HepG2 (cell line): Measurements from ENCODE around the gene HTR2A. TPM values are rescaled to one million over a fixed set of nuclear protein-coding genes. Genes with fewer than 3 reads are reported as not detected.

Source experiments
- ATAC-seq: fragments of 200-7000 bp; cut with Tn5 transposase; 3 replicates; pipeline ENCODE4 v1.9.1; 2020; ENCODE audit warnings: mild to moderate bottlenecking, moderate library complexity
- BruUV-seq: library from RNA; stranded (reverse); fragments of 400-500 nt; replicated peaks from 2 replicates; lab custom pipeline; 2021; lab: Mats Ljungman, UMichigan
- CTCF ChIA-PET: fragments of 300-600 bp; formaldehyde crosslinking; extraction: SDS; loops from one replicate; lab custom pipeline; 2021; ENCODE audit warnings: low total read pairs, inconsistent platforms, low intra/inter-chr PET ratio; lab: Yijun Ruan, JAX
- POLR2A ChIA-PET: fragments of 350-600 bp; sonication (Branson Sonifier 250); formaldehyde crosslinking; loops from one replicate; lab custom pipeline; 2020; ENCODE audit warnings: antibody characterized with exemption, inconsistent platforms; lab: Yijun Ruan, JAX
- DNase-seq: peaks from one replicate; pipeline ENCODE4 v3.0.0-alpha.2; 2015; ENCODE audit warnings: low spot score
- FAIRE-seq: peaks from 3 replicates; lab custom pipeline; 2011; peaks lifted over from hg19 to GRCh38; lab: Jason Lieb, UNC
- H2AFZ ChIP-seq: one replicate; pipeline ENCODE4 v1.6.1; 2011; ENCODE audit warnings: low read length, inconsistent platforms
- H3K27ac ChIP-seq: fragments of 300-600 bp; 3 replicates; pipeline ENCODE4 v1.8.0; 2011; ENCODE audit warnings: mixed run types, mild to moderate bottlenecking, mixed read lengths, low read length, inconsistent platforms; ENCODE audit not compliant: insufficient read depth; ENCODE audit errors: extremely low read length
- H3K27me3 ChIP-seq, 2 experiments: fragments of 200-600 bp in 1 of 2; 2 replicates in 1 of 2; 3 replicates in 1 of 2; pipeline versions ENCODE4 v1.6.0 to v1.8.0; 2011; ENCODE audit warnings: low read length in 2 of 2, mild to moderate bottlenecking in 2 of 2, moderate library complexity in 2 of 2, inconsistent platforms in 1 of 2; ENCODE audit not compliant: insufficient read depth in 2 of 2, control insufficient read depth in 1 of 2
- H3K36me3 ChIP-seq, 2 experiments: fragments of 200-600 bp in 1 of 2; replicated peaks in 1 of 2; 2 replicates in 1 of 2; 3 replicates in 1 of 2; pipeline versions ENCODE4 v1.5.1 to v1.8.0; 2011; ENCODE audit warnings: low read length in 2 of 2, inconsistent platforms in 1 of 2; ENCODE audit not compliant: insufficient read depth in 2 of 2, control insufficient read depth in 1 of 2
- H3K4me1 ChIP-seq: 2 replicates; pipeline ENCODE4 v1.5.1; 2012; ENCODE audit warnings: low read length, inconsistent platforms; ENCODE audit not compliant: insufficient read depth
- H3K4me2 ChIP-seq: 2 replicates; pipeline ENCODE4 v1.6.0; 2011; ENCODE audit warnings: low read depth, low read length, inconsistent platforms
- H3K4me3 ChIP-seq, 3 experiments: fragments of 200-600 bp in 1 of 3; sonication (generic), shearing (Covaris generic) in 1 of 3; replicated peaks in 1 of 3; 2 replicates each; pipeline ENCODE4 v1.5.1; 2011 to 2016; ENCODE audit warnings: low read length in 3 of 3, inconsistent platforms in 2 of 3, low read depth in 2 of 3, mild to moderate bottlenecking in 2 of 3, control low read depth in 1 of 3, mixed read lengths in 1 of 3; ENCODE audit not compliant: insufficient read depth in 1 of 3
- H3K79me2 ChIP-seq: one replicate; pipeline ENCODE4 v1.6.1; 2011; ENCODE audit warnings: low read length, inconsistent platforms; ENCODE audit not compliant: insufficient read depth
- H3K9ac ChIP-seq: 2 replicates; pipeline ENCODE4 v1.6.0; 2011; ENCODE audit warnings: mild to moderate bottlenecking, low read depth, low read length, inconsistent platforms; ENCODE audit not compliant: insufficient read depth
- H3K9me3 ChIP-seq: 2 replicates; pipeline ENCODE4 v1.5.1; 2012; ENCODE audit warnings: mild to moderate bottlenecking, low read length
- H4K20me1 ChIP-seq: 2 replicates; pipeline ENCODE4 v1.6.0; 2011; ENCODE audit warnings: inconsistent platforms, mild to moderate bottlenecking, low read length, moderate library complexity; ENCODE audit not compliant: insufficient read depth
- ELF1 ChIP-seq: sonication (generic); formaldehyde crosslinking; IDR thresholded peaks from 2 replicates; pipeline ENCODE4 v1.4.0; 2020; ENCODE audit warnings: missing genetic modification reagents
- ELF4 ChIP-seq: sonication (generic); formaldehyde crosslinking; IDR thresholded peaks from 2 replicates; pipeline ENCODE4 v1.5.0; 2020; ENCODE audit warnings: missing genetic modification reagents, mild to moderate bottlenecking, moderate library complexity, borderline replicate concordance
- LCORL ChIP-seq, 2 experiments: fragments of 450-650 bp in 1 of 2; sonication (generic) in 1 of 2; formaldehyde crosslinking in 1 of 2; IDR thresholded peaks; 2 replicates each; pipeline versions ENCODE4 v1.5.0 to v1.6.1; 2017 to 2020; ENCODE audit warnings: antibody characterized with exemption in 1 of 2, missing genetic modification reagents in 1 of 2
- PHF8 ChIP-seq: sonication (generic); formaldehyde crosslinking; IDR thresholded peaks from 2 replicates; pipeline ENCODE4 v1.5.0; 2020; ENCODE audit warnings: missing genetic modification reagents
- RFX5 ChIP-seq: IDR thresholded peaks from 2 replicates; pipeline ENCODE4 v1.6.1; 2011; ENCODE audit warnings: low read depth, low read length, improper control_type of control experiment
- RFXANK ChIP-seq: IDR thresholded peaks from 2 replicates; pipeline ENCODE4 v1.6.1; 2016
- SNRNP70 ChIP-seq: fragments of 200-400 bp; formaldehyde crosslinking; IDR thresholded peaks from 2 replicates; pipeline ENCODE4 v1.6.1; 2017; ENCODE audit warnings: mild to moderate bottlenecking, low read depth, low read length, moderate library complexity
- SSRP1 ChIP-seq: IDR thresholded peaks from 2 replicates; pipeline ENCODE4 v1.6.1; 2016; ENCODE audit warnings: control low read depth
- ZBTB38 ChIP-seq: sonication (generic); formaldehyde crosslinking; IDR thresholded peaks from 2 replicates; pipeline ENCODE4 v1.5.1; 2020; ENCODE audit warnings: mild to moderate bottlenecking, missing genetic modification reagents
- ZBTB44 ChIP-seq: sonication (generic); formaldehyde crosslinking; IDR thresholded peaks from 2 replicates; pipeline ENCODE4 v1.4.0; 2020; ENCODE audit warnings: missing genetic modification reagents
- ZNF18 ChIP-seq: sonication (generic); formaldehyde crosslinking; IDR thresholded peaks from 2 replicates; pipeline ENCODE4 v1.8.0; 2022; ENCODE audit warnings: mild to moderate bottlenecking, missing genetic modification reagents; ENCODE audit not compliant: insufficient replicate concordance
- ZNF609 ChIP-seq: sonication (generic); formaldehyde crosslinking; IDR thresholded peaks from 2 replicates; pipeline ENCODE4 v1.4.0; 2020; ENCODE audit warnings: mild to moderate bottlenecking, missing genetic modification reagents, borderline replicate concordance
- WGBS: methylation state at CpG from one replicate; pipeline ENCODE4 v1.1.6; 2017; ENCODE audit warnings: low lambda C conversion rate; 5-methylcytosine and 5-hydroxymethylcytosine counted together
- in situ Hi-C: cut with HindIII; loops from 2 replicates; pipeline ENCODE4 v1.10.0; 2017; ENCODE audit warnings: low pct_unique_long_range_greater_than_20kb; ENCODE audit not compliant: extremely low pct_ligation_motif_present
- intact Hi-C: fragments of 100-400 bp; cut with micrococcal nuclease; formaldehyde crosslinking; loops from one replicate; pipeline ENCODE4 v1.10.0; 2022; ENCODE audit not compliant: unreplicated experiment
- polyA plus RNA-seq, 8 experiments: library from polyadenylated mRNA; depleted of rRNA in 3 of 8; stranded (reverse) in 7 of 8; unstranded in 1 of 8; fragments of >200 nt; fragmentation: Illumina TruSeq in 4 of 8; extraction: Trizol in 4 of 8; gene quantifications; 2 replicates each; pipeline versions ENCODE4 v1.2.1 to v1.2.3, GENCODE V29; 2011 to 2016; ENCODE audit warnings: low read depth in 4 of 8, missing spikeins in 1 of 8, mixed read lengths in 1 of 8; ENCODE audit not compliant: insufficient read depth in 1 of 8
- total RNA-seq, 5 experiments: library from RNA; depleted of rRNA; stranded (reverse); fragments of >200 nt; fragmentation: Illumina TruSeq; extraction: Trizol; gene quantifications; 2 replicates each; pipeline ENCODE4 v1.2.3, GENCODE V29; 2016; ENCODE audit warnings: low read depth in 1 of 5
- TF ChIP-seq, protein P1 (sequence below): sonication (generic); formaldehyde crosslinking; IDR thresholded peaks from 2 replicates; pipeline ENCODE4 v1.8.0; 2022; ENCODE audit warnings: missing genetic modification reagents, mild to moderate bottlenecking, inconsistent platforms, borderline replicate concordance
- TF ChIP-seq, protein P2 (sequence below): sonication (generic); formaldehyde crosslinking; IDR thresholded peaks from 2 replicates; pipeline ENCODE4 v1.8.0; 2022; ENCODE audit warnings: low read depth, missing genetic modification reagents

Gene HTR2A
- total and polyA plus RNA-seq, 2 of the 13 experiments (the other 11 are each of a cell fraction or from before 2014, with no cell fraction given): not detected

DNA sequence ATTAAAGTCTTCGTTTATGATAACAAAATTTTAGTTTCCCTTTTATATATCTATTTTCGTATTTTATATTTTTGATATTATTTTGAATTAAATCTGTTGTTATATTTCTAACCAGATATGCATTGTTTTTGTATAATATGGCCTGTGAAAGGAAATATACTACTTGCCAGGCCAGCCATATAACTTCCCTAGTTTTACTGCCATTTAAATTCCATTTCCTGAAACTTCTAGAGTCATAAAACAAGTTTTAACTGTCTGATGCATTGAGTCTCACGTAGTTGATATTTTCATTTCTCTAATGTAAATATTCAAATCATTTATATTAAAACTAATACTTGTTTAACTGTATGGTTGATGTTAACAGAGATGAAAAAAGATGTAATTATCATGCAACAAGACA lies 113.3 kb downstream of the HTR2A start:
- H4K20me1 ChIP-seq: no peaks in the 10 kb centered on the region; the same call in 1 of the 2 replicates
- no peak for ATAC-seq
- 0 out of 2 replicates have a peak, but pooled peaks cover 5% of the 10 kb centered on the region for H3K4me1 ChIP-seq
- H3K27ac ChIP-seq: no peak overlapping the region
- H3K9ac ChIP-seq: no peak overlapping the region
- FAIRE-seq: no peak
- BruUV-seq: no TSS peak
- WGBS: 97% methylated on average over 3 of the region's 3 CpGs
- no peak overlapping the region for H3K4me2 ChIP-seq
- ChIA-PET POLR2A (no interaction called here), CTCF (no interaction called here)
- H3K79me2 ChIP-seq: no peaks in the 10 kb centered on the region
- no peak overlapping the region for H3K4me3 ChIP-seq
- in situ Hi-C loops (no loop called here), intact Hi-C loops (no loop called here)
- H3K27me3 ChIP-seq: no peaks in the 10 kb centered on the region; a peak in 1 of 5 replicates
- peaks cover 5 to 80% of the 10 kb centered on the region in 2 experiments for H3K36me3 ChIP-seq
- H2AFZ ChIP-seq: no peak overlapping the region
- no peaks in the 10 kb centered on the region for H3K9me3 ChIP-seq
- DNase-seq: no peak
- no peak for TF ChIP-seq PHF8
- TF ChIP-seq LCORL (IDR thresholded peaks at IDR 0.05): no peak
- no peak for TF ChIP-seq LCORL (CRISPR knock-in tag; IDR thresholded peaks at IDR 0.05)
- no peak for TF ChIP-seq SNRNP70
- no peak for TF ChIP-seq ELF4 (CRISPR knock-in tag)
- no peak for TF ChIP-seq ZNF18 (CRISPR knock-in tag)
- TF ChIP-seq ZBTB38 (CRISPR knock-in tag): no peak
- no peak for TF ChIP-seq RFXANK (CRISPR knock-in tag)
- no peak for TF ChIP-seq ZBTB44
- TF ChIP-seq, protein P1, sequence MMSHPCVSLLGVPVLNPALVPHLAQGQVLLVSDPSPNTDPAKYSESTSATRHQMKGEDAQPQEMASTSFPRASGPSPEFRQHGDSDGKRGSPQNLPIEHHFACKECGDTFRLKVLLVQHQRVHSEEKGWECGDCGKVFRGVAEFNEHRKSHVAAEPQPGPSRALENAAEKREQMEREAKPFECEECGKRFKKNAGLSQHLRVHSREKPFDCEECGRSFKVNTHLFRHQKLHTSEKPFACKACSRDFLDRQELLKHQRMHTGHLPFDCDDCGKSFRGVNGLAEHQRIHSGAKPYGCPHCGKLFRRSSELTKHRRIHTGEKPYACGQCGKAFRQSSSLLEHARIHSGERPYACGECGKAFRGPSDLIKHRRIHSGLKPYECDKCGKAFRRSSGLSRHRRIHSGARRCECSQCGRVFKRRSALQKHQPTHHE: no peak
- TF ChIP-seq SSRP1 (CRISPR knock-in tag): no peak
- no peak for TF ChIP-seq RFX5
- TF ChIP-seq ELF1 (CRISPR knock-in tag): no peak
- no peak for TF ChIP-seq ZNF609
- TF ChIP-seq, protein P2, sequence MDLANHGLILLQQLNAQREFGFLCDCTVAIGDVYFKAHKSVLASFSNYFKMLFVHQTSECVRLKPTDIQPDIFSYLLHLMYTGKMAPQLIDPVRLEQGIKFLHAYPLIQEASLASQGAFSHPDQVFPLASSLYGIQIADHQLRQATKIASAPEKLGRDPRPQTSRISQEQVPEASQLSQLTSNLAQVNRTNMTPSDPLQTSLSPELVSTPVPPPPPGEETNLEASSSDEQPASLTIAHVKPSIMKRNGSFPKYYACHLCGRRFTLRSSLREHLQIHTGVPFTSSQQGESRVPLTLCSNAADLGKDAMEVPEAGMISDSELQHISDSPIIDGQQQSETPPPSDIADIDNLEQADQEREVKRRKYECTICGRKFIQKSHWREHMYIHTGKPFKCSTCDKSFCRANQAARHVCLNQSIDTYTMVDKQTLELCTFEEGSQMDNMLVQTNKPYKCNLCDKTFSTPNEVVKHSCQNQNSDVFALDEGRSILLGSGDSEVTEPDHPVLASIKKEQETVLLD (CRISPR knock-in tag): no peak
